Small intestine (tissue), 7 donors: ENCODE data around the gene GABRG3. TPM values are rescaled to one million over a fixed set of nuclear protein-coding genes. Genes with fewer than 3 reads are reported as not detected.
A peak's percentile ranks its signal among the peaks of the same experiment; 100 is the strongest.

Source experiments
- DNase-seq, 2 donors: peaks; one replicate each; pipeline versions ENCODE4 v3.0.0 to v3.0.0-alpha.2; 2013
- FAIRE-seq: peaks from 2 replicates; lab custom pipeline; 2012; peaks lifted over from hg19 to GRCh38; lab: Jason Lieb, UNC
- H3K27ac ChIP-seq, 3 donors: one replicate each; pipeline ENCODE4 v1.5.1; 2013; ENCODE audit warnings: low read length in 2 of 3, mild to moderate bottlenecking in 2 of 3, control low read depth in 1 of 3, inconsistent platforms in 1 of 3, low read depth in 1 of 3, moderate library complexity in 1 of 3
- H3K27me3 ChIP-seq, 3 donors: one replicate each; pipeline ENCODE4 v1.6.1; 2013; ENCODE audit warnings: low read length in 3 of 3, inconsistent platforms in 1 of 3; ENCODE audit not compliant: control insufficient read depth in 3 of 3, insufficient read depth in 3 of 3
- H3K36me3 ChIP-seq, 3 donors: one replicate each; pipeline ENCODE4 v1.6.1; 2013; ENCODE audit warnings: low read length in 3 of 3, inconsistent platforms in 1 of 3, low read depth in 1 of 3, mild to moderate bottlenecking in 1 of 3, moderate library complexity in 1 of 3; ENCODE audit not compliant: control insufficient read depth in 3 of 3, insufficient read depth in 2 of 3
- H3K4me1 ChIP-seq, 3 donors: one replicate each; pipeline ENCODE4 v1.6.1; 2013; ENCODE audit warnings: low read length in 2 of 3, inconsistent platforms in 1 of 3, low read depth in 1 of 3, mild to moderate bottlenecking in 1 of 3, moderate library complexity in 1 of 3; ENCODE audit not compliant: control insufficient read depth in 3 of 3, insufficient read depth in 2 of 3
- H3K4me3 ChIP-seq, 3 donors: one replicate each; pipeline ENCODE4 v1.5.1; 2013; ENCODE audit warnings: low read length in 3 of 3, control low read depth in 1 of 3, inconsistent platforms in 1 of 3, low read depth in 1 of 3, mild to moderate bottlenecking in 1 of 3, moderate library complexity in 1 of 3
- H3K9me3 ChIP-seq, 2 donors: one replicate each; pipeline ENCODE4 v1.6.1; 2013; ENCODE audit warnings: low read depth in 1 of 2, low read length in 1 of 2; ENCODE audit not compliant: control insufficient read depth in 2 of 2, insufficient read depth in 1 of 2
- WGBS, 3 donors: extraction: QIAGEN DNeasy Blood & Tissue Kit; methylation state at CpG; one replicate each; pipeline ENCODE4 v1.1.7; 2013; 5-methylcytosine and 5-hydroxymethylcytosine counted together
- polyA plus RNA-seq, 4 donors: library from polyadenylated mRNA; stranded (reverse) in 3 of 4; unstranded in 1 of 4; fragments of 200-250 nt in 3 of 4; fragments of 120-200 nt in 1 of 4; gene quantifications; one replicate each; pipeline versions ENCODE4 v1.2.1 to v1.2.3, GENCODE V29; 2013
- donor health status: healthy with polysubstance abuse.
- donor health status: control.
- donor health status: control.
- donor health status: Bipolar disorder and iron deficiency.
- donor health status: healthy.

The GABRG3 gene
- polyA plus RNA-seq, 4 donors = 0.41 TPM; not detected in 3

- Histone ChIP-seq H3K27ac (no peak overlapping the region), H3K27me3 (no peaks in the 10 kb centered on the region), H3K4me1 (no peaks in the 10 kb centered on the region), H3K36me3 (no peaks in the 10 kb centered on the region), H3K9me3 (no peaks in the 10 kb centered on the region), H3K4me3 (no peak overlapping the region)
- no peak for FAIRE-seq
- 80 to 84% (median 83%) methylated on average over 14 of the region's 14 CpGs for WGBS, 3 donors
- no peak for DNase-seq
Measured at GRCh38 chr15:27057904-27058645, 87.1 kb downstream of the GABRG3 start.

GRCh38 chr15:27058939-27059338, 88.0 kb downstream of the GABRG3 start:
- Histone ChIP-seq H3K27ac (no peak overlapping the region), H3K4me3 (no peak overlapping the region), H3K4me1 (no peaks in the 10 kb centered on the region), H3K9me3 (no peaks in the 10 kb centered on the region), H3K36me3 (no peaks in the 10 kb centered on the region), H3K27me3 (no peaks in the 10 kb centered on the region)
- DNase-seq (peak in 1 of 2 donors; percentile 21), FAIRE-seq (no peak)
- WGBS, 3 donors = 53 to 63% (median 58%) methylated on average over 2 of the region's 2 CpGs

- FAIRE-seq (no peak), DNase-seq (peak; percentile 61 to 64)
- H3K4me3 ChIP-seq = no peak overlapping the region
- no peaks in the 10 kb centered on the region for H3K27me3 ChIP-seq
- no peaks in the 10 kb centered on the region for H3K9me3 ChIP-seq
- no peaks in the 10 kb centered on the region for H3K4me1 ChIP-seq
- H3K36me3 ChIP-seq = no peaks in the 10 kb centered on the region
- 19 to 29% (median 25%) methylated on average over 3 of the region's 3 CpGs for WGBS, 3 donors
- H3K27ac ChIP-seq = no peak overlapping the region
Measured at GRCh38 chr15:27059610-27060202, 88.7 kb downstream of the GABRG3 start.

GRCh38 chr15:27061739-27062138, 90.8 kb downstream of the GABRG3 start:
- FAIRE-seq (no peak), DNase-seq (no peak)
- no peaks in the 10 kb centered on the region for H3K4me1 ChIP-seq
- H3K27ac ChIP-seq = no peak overlapping the region
- no peaks in the 10 kb centered on the region for H3K27me3 ChIP-seq
- no peak overlapping the region for H3K4me3 ChIP-seq
- H3K36me3 ChIP-seq = no peaks in the 10 kb centered on the region
- 69 to 81% (median 71%) methylated on average over 6 of the region's 6 CpGs for WGBS, 3 donors
- H3K9me3 ChIP-seq = no peaks in the 10 kb centered on the region

GRCh38 chr15:27062951-27063350, 92.0 kb downstream of the GABRG3 start:
- no peak overlapping the region for H3K4me3 ChIP-seq
- no peak overlapping the region for H3K27ac ChIP-seq
- H3K27me3 ChIP-seq = no peaks in the 10 kb centered on the region
- H3K9me3 ChIP-seq = peaks cover 0 to 4% of the 10 kb centered on the region in 2 donors
- H3K4me1 ChIP-seq = no peaks in the 10 kb centered on the region
- no peak for DNase-seq
- no peak for FAIRE-seq
- no peaks in the 10 kb centered on the region for H3K36me3 ChIP-seq
- 79 to 88% (median 86%) methylated on average over 9 of the region's 9 CpGs for WGBS, 3 donors

GRCh38 chr15:27064080-27064479, 93.1 kb downstream of the GABRG3 start:
- 90 to 93% (median 90%) methylated on average over 12 of the region's 12 CpGs for WGBS, 3 donors
- FAIRE-seq (no peak), DNase-seq (no peak)
- no peaks in the 10 kb centered on the region for H3K4me1 ChIP-seq
- H3K4me3 ChIP-seq = no peak overlapping the region
- no peak overlapping the region for H3K27ac ChIP-seq
- no peaks in the 10 kb centered on the region for H3K27me3 ChIP-seq
- peaks cover 3 to 15% of the 10 kb centered on the region in 2 donors for H3K9me3 ChIP-seq
- H3K36me3 ChIP-seq = no peaks in the 10 kb centered on the region

- Histone ChIP-seq H3K4me1 (no peaks in the 10 kb centered on the region), H3K27ac (no peak overlapping the region), H3K9me3 (peaks cover 3 to 16% of the 10 kb centered on the region in 2 donors), H3K27me3 (no peaks in the 10 kb centered on the region), H3K4me3 (no peak overlapping the region), H3K36me3 (no peaks in the 10 kb centered on the region)
- DNase-seq = no peak
- FAIRE-seq = no peak
- 77 to 86% (median 82%) methylated on average over 7 of the region's 7 CpGs for WGBS, 3 donors
Measured at GRCh38 chr15:27065151-27065550, 94.2 kb downstream of the GABRG3 start.

GRCh38 chr15:27065785-27066184, 94.8 kb downstream of the GABRG3 start:
- DNase-seq = no peak
- Histone ChIP-seq H3K4me3 (no peak overlapping the region), H3K27ac (no peak overlapping the region), H3K27me3 (no peaks in the 10 kb centered on the region), H3K4me1 (no peaks in the 10 kb centered on the region), H3K9me3 (peaks cover 3 to 16% of the 10 kb centered on the region in 2 donors), H3K36me3 (no peaks in the 10 kb centered on the region)
- WGBS, 3 donors = 83 to 86% (median 83%) methylated on average over 4 of the region's 4 CpGs
- no peak for FAIRE-seq
